GM19328 (cell line): ENCODE measurements around the gene CARD11.

Experiments used
- ATAC-seq: cut with Tn5 transposase; IDR thresholded peaks from one replicate; pipeline ENCODE4 v1.9.1; 2021; ENCODE audit warnings: mild to moderate bottlenecking, moderate library complexity; ENCODE audit not compliant: unreplicated experiment

Gene CARD11

GRCh38 chr7:2945171-2945570 is 98.5 kb downstream of the CARD11 start:
- ATAC-seq: no peak

DNA sequence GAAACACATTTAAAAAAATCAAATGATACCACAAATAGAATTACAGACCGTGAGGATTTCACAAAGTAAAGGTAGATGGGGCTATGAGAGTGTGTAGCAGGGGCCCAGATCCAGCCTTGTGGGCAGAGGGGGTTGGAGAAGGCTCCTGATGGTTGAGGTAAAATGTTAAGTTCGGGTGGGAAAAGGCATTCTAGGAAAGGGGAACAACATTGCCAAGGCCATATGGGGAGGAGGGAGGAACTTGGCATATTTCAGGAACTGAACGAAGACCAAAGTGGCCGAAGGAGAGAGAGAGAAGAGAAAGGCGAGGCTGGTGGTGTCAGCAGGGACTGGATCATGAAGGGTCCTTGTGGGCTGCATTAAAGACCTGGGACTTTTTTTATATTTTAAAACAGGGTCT is 98.9 kb downstream of the CARD11 start:
- ATAC-seq: no peak

GRCh38 chr7:2943851-2944601 is 99.6 kb downstream of the CARD11 start:
- ATAC-seq: no peak

GRCh38 chr7:2941216-2941859 is 102.3 kb downstream of the CARD11 start:
- ATAC-seq: no peak

GRCh38 chr7:2940466-2940865 is 103.2 kb downstream of the CARD11 start:
- no peak for ATAC-seq

DNA sequence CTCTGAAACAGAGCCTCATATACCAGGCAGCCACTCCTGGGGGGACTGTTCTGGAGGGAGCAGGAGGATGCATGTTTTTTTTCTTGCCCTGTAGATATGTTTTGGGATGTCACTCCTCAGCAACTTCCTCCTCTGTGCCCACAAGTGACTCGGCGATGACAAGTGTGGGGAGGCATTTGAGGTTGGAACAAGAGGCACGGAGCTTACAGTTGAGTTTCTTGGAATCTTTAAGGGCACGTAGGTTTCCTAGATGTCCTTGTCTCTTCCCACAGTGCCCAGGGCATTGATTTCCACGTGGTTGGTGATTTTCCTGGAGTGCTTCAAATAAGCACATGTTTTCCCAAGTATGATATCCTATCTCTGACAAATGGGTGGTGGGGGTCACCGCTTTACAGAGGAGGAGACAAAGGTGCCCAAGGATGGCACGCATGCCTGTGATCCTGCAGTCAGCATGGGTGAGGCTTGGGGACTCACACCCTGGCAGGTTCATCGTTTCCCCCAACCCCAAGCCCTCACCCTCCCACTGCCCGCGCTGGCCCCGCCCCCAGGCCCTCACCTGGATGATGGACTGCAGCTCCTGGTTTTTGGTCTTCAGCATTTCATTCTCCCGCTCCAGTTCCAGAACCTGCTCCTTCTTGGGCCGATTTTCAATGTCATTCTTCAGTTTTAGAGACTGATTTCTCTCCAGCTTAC is 104.3 kb downstream of the CARD11 start:
- ATAC-seq: no peak

DNA sequence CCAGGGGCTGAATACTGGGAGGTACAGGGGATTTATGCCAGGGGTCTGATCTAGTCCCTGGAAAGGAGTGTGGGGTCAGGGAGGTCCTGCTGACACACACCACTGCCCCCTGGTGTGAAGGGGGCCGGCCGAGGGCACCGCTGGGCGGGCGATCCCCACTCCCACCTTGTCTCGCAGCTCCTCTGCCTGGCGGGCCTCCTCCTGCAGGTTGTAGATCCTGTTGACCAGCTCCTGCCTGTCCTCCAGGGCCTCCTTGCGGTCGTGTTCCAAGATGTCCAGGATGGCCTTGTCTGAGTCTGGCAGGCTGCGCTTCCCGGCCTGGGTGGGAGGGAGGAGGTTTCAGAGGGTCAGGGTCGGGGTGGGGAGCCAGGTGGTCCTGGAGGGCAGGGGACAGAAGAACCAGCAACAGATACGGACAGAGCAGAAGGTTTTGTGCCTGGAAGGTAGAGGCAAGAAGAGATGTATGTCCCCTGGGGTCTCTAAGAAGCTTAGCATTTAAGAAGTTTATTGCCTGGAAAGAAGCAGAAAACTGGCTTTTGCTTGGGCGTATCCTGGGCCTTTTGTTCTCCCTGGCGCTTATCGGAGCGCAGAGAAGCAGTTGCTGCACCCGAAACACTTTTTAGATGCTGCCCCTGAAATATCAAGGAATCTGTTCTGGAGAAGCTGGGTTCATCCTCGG is 105.0 kb downstream of the CARD11 start:
- no peak for ATAC-seq

DNA sequence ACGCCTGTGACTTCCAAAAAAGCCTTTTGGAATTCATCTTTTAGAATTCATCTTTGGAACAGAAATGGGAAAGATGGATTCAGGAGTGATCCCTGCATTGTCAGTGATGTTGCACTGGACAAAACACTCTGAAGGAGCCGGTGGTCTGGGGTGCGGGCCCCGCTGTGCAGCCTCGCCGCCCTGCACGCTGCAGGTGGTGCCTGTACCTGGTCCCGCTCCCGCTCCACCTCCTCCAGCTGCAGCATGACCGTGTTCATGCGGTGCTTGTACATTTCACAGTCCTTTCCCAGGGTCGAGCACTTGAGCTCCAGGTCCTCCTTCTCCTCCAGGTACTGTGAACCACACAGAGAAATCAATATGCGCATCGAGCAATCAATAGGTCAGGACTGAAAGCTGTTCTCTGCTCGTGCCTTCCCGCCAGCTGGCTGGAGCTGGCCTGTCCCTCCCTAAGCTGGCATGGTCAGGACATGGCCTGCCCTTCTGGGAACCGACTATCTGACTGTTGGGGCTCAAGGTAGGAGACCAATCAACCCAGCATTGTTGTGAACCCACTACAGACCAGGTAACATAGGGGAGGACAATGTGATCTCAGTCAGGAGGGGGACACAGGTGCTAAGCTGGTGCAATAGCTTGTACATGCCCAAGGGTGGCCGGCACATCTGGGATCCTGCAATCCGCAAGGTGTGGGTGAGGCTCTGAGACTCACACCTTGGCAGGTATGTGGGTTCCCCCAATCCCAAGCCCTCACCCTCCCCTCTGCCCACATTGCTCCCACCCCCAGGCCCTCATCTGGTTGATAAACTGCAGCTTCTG is 105.8 kb downstream of the CARD11 start:
- no peak for ATAC-seq

DNA sequence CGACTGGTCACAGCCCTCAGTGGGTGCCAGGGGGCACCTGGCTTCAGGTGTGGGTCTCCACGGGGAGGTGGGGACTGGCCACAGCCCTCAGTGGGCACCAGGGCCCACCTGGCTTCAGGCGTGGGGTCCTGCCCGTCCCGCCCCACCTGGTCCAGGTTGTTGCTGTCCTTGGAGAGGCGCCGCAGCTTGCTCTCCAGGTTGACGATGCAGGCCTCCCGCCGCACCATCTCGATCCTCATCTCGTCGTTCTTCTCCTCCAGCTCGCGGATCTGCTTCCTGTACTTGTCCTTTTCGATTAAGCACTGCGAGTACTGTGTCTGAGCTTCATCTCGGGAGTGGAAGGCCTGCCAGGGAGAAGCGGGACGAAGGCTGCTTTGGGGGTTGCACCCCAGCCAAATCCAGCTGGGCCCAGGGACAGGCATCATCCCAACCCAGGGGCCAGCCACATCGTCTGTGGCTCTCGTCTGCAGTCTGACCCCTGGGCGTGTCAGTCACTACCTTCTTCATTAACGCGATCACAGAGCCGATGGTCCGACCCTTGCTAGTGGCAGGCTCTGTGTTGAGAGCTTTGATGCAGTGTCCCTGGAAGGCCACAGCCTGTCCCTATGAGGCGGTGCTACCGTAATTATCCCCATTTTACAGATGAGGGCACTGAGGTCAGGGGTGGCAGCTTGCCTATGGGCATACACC is 106.6 kb downstream of the CARD11 start:
- ATAC-seq: no peak

DNA sequence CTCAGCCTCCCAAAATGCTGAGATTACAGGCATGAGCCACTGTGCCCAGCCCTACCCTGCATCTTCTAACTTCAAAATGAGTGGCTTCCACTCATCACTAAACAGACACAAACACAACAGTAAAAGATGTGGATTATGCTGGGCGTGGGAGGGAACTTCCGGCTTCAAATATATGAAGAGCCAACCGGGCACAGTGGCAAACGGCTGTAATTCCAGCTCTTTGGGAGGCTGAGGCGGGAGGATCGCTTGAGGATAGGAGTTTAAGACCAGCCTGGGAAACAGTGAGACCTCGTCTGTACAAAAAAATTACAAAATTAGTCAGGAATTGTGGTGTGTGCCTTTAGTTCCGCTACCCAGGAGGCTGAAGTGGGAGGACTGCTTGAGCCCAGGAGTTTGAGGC is 107.4 kb downstream of the CARD11 start:
- no peak for ATAC-seq

- no peak for ATAC-seq
Observed at GRCh38 chr7:2934984-2935740, 108.5 kb downstream of the CARD11 start.

- ATAC-seq: no peak
Observed at GRCh38 chr7:2934211-2934731, 109.4 kb downstream of the CARD11 start.

- no peak for ATAC-seq
Observed at GRCh38 chr7:2932402-2933251, 111.0 kb downstream of the CARD11 start.

- no peak for ATAC-seq
Observed at GRCh38 chr7:2931034-2931415, 112.6 kb downstream of the CARD11 start.

DNA sequence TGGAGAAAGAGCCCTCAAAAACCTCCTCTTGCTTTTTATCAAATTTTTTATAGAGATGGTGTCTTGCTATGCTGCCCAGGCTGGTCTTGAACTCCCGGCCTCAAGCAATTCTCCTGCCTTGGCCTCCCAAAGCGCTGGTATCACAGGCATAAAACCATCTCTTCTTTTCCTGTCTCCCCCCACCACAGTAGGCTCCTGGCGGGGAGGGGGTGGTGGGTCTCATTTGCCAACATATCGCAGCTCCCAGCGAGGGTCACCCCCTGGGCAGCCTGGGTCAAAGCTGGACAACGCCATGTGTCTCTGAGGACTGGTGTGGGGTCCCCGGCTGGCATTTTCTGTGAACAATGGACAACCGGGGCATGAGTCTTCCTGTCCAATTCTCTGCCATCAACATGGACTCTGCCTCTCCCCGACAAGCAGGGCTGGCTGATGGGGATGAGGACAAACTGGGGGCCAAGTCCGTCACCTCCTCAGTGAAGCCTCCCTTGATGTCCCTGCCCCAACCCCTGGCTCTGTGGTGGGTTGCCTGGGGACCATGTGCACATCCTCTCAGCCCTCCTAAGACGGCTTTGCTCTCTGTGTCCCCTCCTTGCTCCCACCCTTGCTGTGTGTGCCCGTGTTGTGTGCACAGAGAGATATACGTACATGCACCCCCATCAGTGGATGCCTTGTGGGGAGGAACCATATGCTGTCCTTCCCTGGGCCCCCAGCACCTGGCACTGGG is 113.2 kb downstream of the CARD11 start:
- no peak for ATAC-seq

- ATAC-seq: no peak
Observed at GRCh38 chr7:2929321-2930201, 114.1 kb downstream of the CARD11 start.
